B cell (primary cell): ENCODE measurements around the gene GJA1. TPM values are rescaled to one million over a fixed set of nuclear protein-coding genes. Genes with fewer than 3 reads are reported as not detected.

Source experiments
- ATAC-seq: fragments of 200-7000 bp; cut with Tn5 transposase; one replicate; pipeline ENCODE4 v1.10.0; 2021; ENCODE audit warnings: low read depth, mild to moderate bottlenecking, moderate number of reproducible peaks, moderate library complexity
- CTCF ChIA-PET: fragments of 350-600 bp; sonication (Branson Sonifier 250); formaldehyde crosslinking; loops from one replicate; lab custom pipeline; 2021; ENCODE audit warnings: antibody characterized with exemption, inconsistent platforms; lab: Charles Lee
- POLR2A ChIA-PET: fragments of 350-600 bp; sonication (Branson Sonifier 250); formaldehyde crosslinking; loops from one replicate; lab custom pipeline; 2021; ENCODE audit warnings: antibody characterized with exemption; lab: Charles Lee
- DNase-seq: peaks from one replicate; pipeline ENCODE4 v3.0.0; 2013
- H2AFZ ChIP-seq: 2 replicates; pipeline ENCODE4 v1.6.1; 2012; ENCODE audit warnings: mild to moderate bottlenecking, low read depth, low read length; ENCODE audit not compliant: insufficient read depth, poor library complexity, severe bottlenecking
- H3K27ac ChIP-seq, 2 donors: 1 replicate in 1 of 2; 2 replicates in 1 of 2; pipeline ENCODE4 v1.5.1; 2012 to 2013; ENCODE audit warnings: low read length in 2 of 2, mild to moderate bottlenecking in 2 of 2, moderate library complexity in 1 of 2
- H3K27me3 ChIP-seq, 4 experiments: fragments of 200-600 bp in 1 of 4; sonication (generic) in 1 of 4; replicated peaks in 1 of 4; 1 replicate in 2 of 4; 2 replicates in 2 of 4; pipeline versions ENCODE4 v1.6.1 to v1.7.0; 2013 to 2016; ENCODE audit warnings: low read length in 3 of 4, mild to moderate bottlenecking in 2 of 4, mixed read lengths in 1 of 4, moderate library complexity in 1 of 4; ENCODE audit not compliant: insufficient read depth in 4 of 4, control insufficient read depth in 3 of 4; ENCODE audit errors: control extremely low read depth in 1 of 4
- H3K36me3 ChIP-seq, 2 experiments: replicated peaks in 1 of 2; 1 replicate in 1 of 2; 2 replicates in 1 of 2; pipeline versions ENCODE4 v1.6.1 to v1.7.1; 2013; ENCODE audit warnings: low read length in 1 of 2; ENCODE audit not compliant: insufficient read depth in 2 of 2, control insufficient read depth in 1 of 2; ENCODE audit errors: control extremely low read depth in 1 of 2, extremely low read depth in 1 of 2
- H3K4me1 ChIP-seq, 2 donors: fragments of 200-600 bp in 1 of 2; sonication (generic) in 1 of 2; 1 replicate in 1 of 2; 2 replicates in 1 of 2; pipeline versions ENCODE4 v1.5.1 to v1.6.1; 2013 to 2017; ENCODE audit warnings: low read length in 2 of 2; ENCODE audit not compliant: control insufficient read depth in 2 of 2, insufficient read depth in 2 of 2
- H3K4me2 ChIP-seq: replicated peaks from 2 replicates; pipeline ENCODE3; 2012; ENCODE audit warnings: mild to moderate bottlenecking, low read depth, low read length; ENCODE audit not compliant: poor library complexity, severe bottlenecking
- H3K4me3 ChIP-seq, 5 experiments: fragments of 200-600 bp in 1 of 5; sonication (generic) in 1 of 5; 1 replicate in 3 of 5; 2 replicates in 2 of 5; pipeline versions ENCODE4 v1.5.1 to v1.7.0; 2011 to 2016; ENCODE audit warnings: low read length in 4 of 5, mild to moderate bottlenecking in 4 of 5, low read depth in 2 of 5, control low read depth in 1 of 5, moderate library complexity in 1 of 5; ENCODE audit not compliant: insufficient read depth in 1 of 5; ENCODE audit errors: control extremely low read depth in 1 of 5, extremely low read depth in 1 of 5
- H3K79me2 ChIP-seq: fragments of 200-600 bp; sonication (generic); one replicate; pipeline ENCODE4 v1.6.0; 2016; ENCODE audit warnings: low read length; ENCODE audit not compliant: control insufficient read depth, insufficient read depth
- H3K9ac ChIP-seq: fragments of 200-600 bp; sonication (generic); 2 replicates; pipeline ENCODE4 v1.6.1; 2017; ENCODE audit warnings: mild to moderate bottlenecking, low read length, moderate library complexity
- H3K9me3 ChIP-seq, 3 donors: one replicate each; pipeline versions ENCODE4 v1.6.1 to v1.7.1; 2013; ENCODE audit warnings: low read length in 2 of 3; ENCODE audit not compliant: control insufficient read depth in 2 of 3, insufficient read depth in 1 of 3; ENCODE audit errors: control extremely low read depth in 1 of 3
- H4K20me1 ChIP-seq: 2 replicates; pipeline ENCODE4 v1.6.0; 2012; ENCODE audit warnings: mild to moderate bottlenecking, low read length; ENCODE audit not compliant: insufficient read depth, control insufficient read depth, poor library complexity, severe bottlenecking
- H3K27ac Mint-ChIP-seq: one replicate; pipeline ENCODE4 v1.8.0; 2021; ENCODE audit warnings: mixed read lengths
- H3K27me3 Mint-ChIP-seq: one replicate; pipeline ENCODE4 v1.8.0; 2021; ENCODE audit warnings: mixed read lengths
- H3K4me1 Mint-ChIP-seq: one replicate; pipeline ENCODE4 v1.8.0; 2021; ENCODE audit warnings: mixed read lengths
- H3K4me3 Mint-ChIP-seq: one replicate; pipeline ENCODE4 v1.8.0; 2021; ENCODE audit warnings: mixed read lengths
- H3K9me3 Mint-ChIP-seq: one replicate; pipeline ENCODE4 v1.8.0; 2022; ENCODE audit warnings: mixed read lengths; ENCODE audit not compliant: insufficient read depth
- EZH2 ChIP-seq: IDR thresholded peaks from 2 replicates; pipeline ENCODE4 v1.6.1; 2012; ENCODE audit warnings: borderline replicate concordance, low read depth, mild to moderate bottlenecking, moderate library complexity, low read length; ENCODE audit not compliant: insufficient read depth, poor library complexity, severe bottlenecking
- WGBS: methylation state at CpG from one replicate; pipeline ENCODE4 v1.1.5; 2013; ENCODE audit warnings: missing lambda C conversion rate; ENCODE audit not compliant: insufficient coverage; 5-methylcytosine and 5-hydroxymethylcytosine counted together
- intact Hi-C: fragments of 100-400 bp; cut with micrococcal nuclease; formaldehyde crosslinking; loops from one replicate; pipeline ENCODE4 v1.10.0; 2022
- polyA plus RNA-seq: library from polyadenylated mRNA; depleted of rRNA; stranded (reverse); fragments of >200 nt; gene quantifications from 2 replicates; pipeline ENCODE4 v1.2.3, GENCODE V29; 2012
- total RNA-seq, 2 donors: library from RNA; stranded (reverse); fragments of 120-200 nt in 1 of 2; gene quantifications; 1 replicate in 1 of 2; 2 replicates in 1 of 2; pipeline versions ENCODE4 v1.2.3 to v1.2.4, GENCODE V29; 2013 to 2022
- TF ChIP-seq, protein P1 (sequence below): fragments of 200-600 bp; IDR thresholded peaks from one replicate; pipeline ENCODE4 v1.8.0; 2022; ENCODE audit warnings: antibody characterized with exemption, mild to moderate bottlenecking

GJA1 gene
- total and polyA plus RNA-seq, 2 donors (not counting 1 experiment from before 2014, with no cell fraction given), result not detected

DNA sequence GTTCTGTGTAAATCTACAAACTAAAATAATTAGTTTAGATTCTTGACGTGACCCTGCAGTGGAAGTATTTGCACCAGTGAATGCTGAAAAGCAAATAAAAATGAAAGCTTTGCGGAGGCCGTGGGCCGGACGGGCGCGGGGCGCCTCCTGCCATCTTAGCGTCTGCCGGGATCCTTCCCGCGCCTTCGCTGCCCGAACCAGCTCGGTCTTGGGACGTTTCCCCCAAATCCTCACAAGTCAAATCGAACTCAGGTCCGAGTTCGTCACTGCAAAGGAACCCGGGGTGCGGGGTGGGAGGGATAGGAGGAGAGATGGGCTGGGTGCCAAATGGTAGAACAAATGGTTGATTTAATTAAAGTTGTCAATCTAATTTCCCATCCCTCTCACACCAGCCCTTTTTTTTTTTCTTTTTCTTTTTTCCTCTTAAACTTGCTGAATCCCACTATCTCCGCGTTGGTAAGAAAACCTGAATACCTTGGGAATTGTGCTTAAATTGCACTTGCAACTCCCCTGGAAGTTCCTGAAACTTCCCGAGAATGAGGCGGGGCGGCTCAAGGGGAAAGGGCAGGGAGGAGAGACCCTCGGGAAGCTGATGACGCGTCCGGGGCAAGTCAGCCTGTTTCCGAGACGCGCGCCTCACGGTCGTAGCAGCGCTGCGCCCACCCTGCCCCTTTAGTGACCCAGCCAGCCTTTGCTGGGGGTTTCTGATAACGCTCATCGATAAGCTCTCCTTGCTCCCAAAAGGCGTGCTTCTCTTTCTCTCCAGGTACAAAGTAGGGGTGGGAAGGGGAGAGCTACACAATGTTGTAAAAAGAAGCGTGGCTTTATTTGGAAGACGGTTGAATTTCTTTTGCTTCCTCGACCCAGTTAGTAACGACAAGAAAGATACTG, 1.8 kb downstream of the GJA1 start:
- Histone ChIP-seq H4K20me1 (no peaks in the 10 kb centered on the region), H3K9me3 (no peaks in the 10 kb centered on the region), H3K79me2 (no peaks in the 10 kb centered on the region), H3K27ac (no peak overlapping the region), H3K4me2 (peak overlapping the region; percentile 56), H2AFZ (peak overlapping the region; percentile 57), H3K36me3 (no peaks in the 10 kb centered on the region), H3K27me3 (peaks cover 0 to 31% (median 21%) of the 10 kb centered on the region in 4 experiments), H3K4me3 (peak overlapping the region in 4 of 5 experiments; percentile 22 to 53 (median 40)), H3K9ac (peak overlapping the region; percentile 47), H3K4me1 (peaks cover 20 to 22% of the 10 kb centered on the region in 2 donors)
- H3K27ac Mint-ChIP-seq, result no peak overlapping the region
- WGBS, result 14% methylated on average over 38 of the region's 45 CpGs
- H3K27me3 Mint-ChIP-seq, result peaks cover 38% of the 10 kb centered on the region
- TF ChIP-seq, protein P1, sequence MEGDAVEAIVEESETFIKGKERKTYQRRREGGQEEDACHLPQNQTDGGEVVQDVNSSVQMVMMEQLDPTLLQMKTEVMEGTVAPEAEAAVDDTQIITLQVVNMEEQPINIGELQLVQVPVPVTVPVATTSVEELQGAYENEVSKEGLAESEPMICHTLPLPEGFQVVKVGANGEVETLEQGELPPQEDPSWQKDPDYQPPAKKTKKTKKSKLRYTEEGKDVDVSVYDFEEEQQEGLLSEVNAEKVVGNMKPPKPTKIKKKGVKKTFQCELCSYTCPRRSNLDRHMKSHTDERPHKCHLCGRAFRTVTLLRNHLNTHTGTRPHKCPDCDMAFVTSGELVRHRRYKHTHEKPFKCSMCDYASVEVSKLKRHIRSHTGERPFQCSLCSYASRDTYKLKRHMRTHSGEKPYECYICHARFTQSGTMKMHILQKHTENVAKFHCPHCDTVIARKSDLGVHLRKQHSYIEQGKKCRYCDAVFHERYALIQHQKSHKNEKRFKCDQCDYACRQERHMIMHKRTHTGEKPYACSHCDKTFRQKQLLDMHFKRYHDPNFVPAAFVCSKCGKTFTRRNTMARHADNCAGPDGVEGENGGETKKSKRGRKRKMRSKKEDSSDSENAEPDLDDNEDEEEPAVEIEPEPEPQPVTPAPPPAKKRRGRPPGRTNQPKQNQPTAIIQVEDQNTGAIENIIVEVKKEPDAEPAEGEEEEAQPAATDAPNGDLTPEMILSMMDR, result no peak
- TF ChIP-seq EZH2, result no peak
- no peaks in the 10 kb centered on the region for H3K9me3 Mint-ChIP-seq
- POLR2A ChIA-PET, result no interaction called here
- CTCF ChIA-PET, result no interaction called here
- intact Hi-C loops, result no loop called here
- DNase-seq (peak; percentile 6), ATAC-seq (no peak)
- peaks cover 21% of the 10 kb centered on the region for H3K4me1 Mint-ChIP-seq
- peak overlapping the region; percentile 78 for H3K4me3 Mint-ChIP-seq
